ENCODE data around the gene CIZ1.

GRCh38 chr9:128116104-128117083, 75.0 kb downstream of the CIZ1 start:
- no peak for TF ChIP-seq TCF12 (IDR thresholded peaks at IDR 0.05)
- TF ChIP-seq TCF12 (CRISPR knock-in tag; IDR thresholded peaks at IDR 0.05): no peak
- no peak for TF ChIP-seq ZNF382 (CRISPR knock-in tag; IDR thresholded peaks at IDR 0.05; ENCODE audit: borderline replicate concordance)
- no peak for TF ChIP-seq PTBP1 (IDR thresholded peaks at IDR 0.05; ENCODE audit: low read depth, low read length, poor library complexity, severe bottlenecking)
- no peak for TF ChIP-seq ZBTB20 (CRISPR knock-in tag; IDR thresholded peaks at IDR 0.05; ENCODE audit: borderline replicate concordance, low read depth)

Measured in HepG2 (cell line).